Small intestine (tissue), 7 donors: Measurements from ENCODE around the gene TCERG1L. TPM values are rescaled to one million over a fixed set of nuclear protein-coding genes. Genes with fewer than 3 reads are reported as not detected.

ENCODE experiments used
- DNase-seq, 2 donors: peaks; one replicate each; pipeline versions ENCODE4 v3.0.0 to v3.0.0-alpha.2; 2013
- FAIRE-seq: peaks from 2 replicates; lab custom pipeline; 2012; peaks lifted over from hg19 to GRCh38; lab: Jason Lieb, UNC
- H3K27ac ChIP-seq, 3 donors: one replicate each; pipeline ENCODE4 v1.5.1; 2013; ENCODE audit warnings: low read length in 2 of 3, mild to moderate bottlenecking in 2 of 3, control low read depth in 1 of 3, inconsistent platforms in 1 of 3, low read depth in 1 of 3, moderate library complexity in 1 of 3
- H3K27me3 ChIP-seq, 3 donors: one replicate each; pipeline ENCODE4 v1.6.1; 2013; ENCODE audit warnings: low read length in 3 of 3, inconsistent platforms in 1 of 3; ENCODE audit not compliant: control insufficient read depth in 3 of 3, insufficient read depth in 3 of 3
- H3K36me3 ChIP-seq, 3 donors: one replicate each; pipeline ENCODE4 v1.6.1; 2013; ENCODE audit warnings: low read length in 3 of 3, inconsistent platforms in 1 of 3, low read depth in 1 of 3, mild to moderate bottlenecking in 1 of 3, moderate library complexity in 1 of 3; ENCODE audit not compliant: control insufficient read depth in 3 of 3, insufficient read depth in 2 of 3
- H3K4me1 ChIP-seq, 3 donors: one replicate each; pipeline ENCODE4 v1.6.1; 2013; ENCODE audit warnings: low read length in 2 of 3, inconsistent platforms in 1 of 3, low read depth in 1 of 3, mild to moderate bottlenecking in 1 of 3, moderate library complexity in 1 of 3; ENCODE audit not compliant: control insufficient read depth in 3 of 3, insufficient read depth in 2 of 3
- H3K4me3 ChIP-seq, 3 donors: one replicate each; pipeline ENCODE4 v1.5.1; 2013; ENCODE audit warnings: low read length in 3 of 3, control low read depth in 1 of 3, inconsistent platforms in 1 of 3, low read depth in 1 of 3, mild to moderate bottlenecking in 1 of 3, moderate library complexity in 1 of 3
- H3K9me3 ChIP-seq, 2 donors: one replicate each; pipeline ENCODE4 v1.6.1; 2013; ENCODE audit warnings: low read depth in 1 of 2, low read length in 1 of 2; ENCODE audit not compliant: control insufficient read depth in 2 of 2, insufficient read depth in 1 of 2
- WGBS, 3 donors: extraction: QIAGEN DNeasy Blood & Tissue Kit; methylation state at CpG; one replicate each; pipeline ENCODE4 v1.1.7; 2013; 5-methylcytosine and 5-hydroxymethylcytosine counted together
- polyA plus RNA-seq, 4 donors: library from polyadenylated mRNA; stranded (reverse) in 3 of 4; unstranded in 1 of 4; fragments of 200-250 nt in 3 of 4; fragments of 120-200 nt in 1 of 4; gene quantifications; one replicate each; pipeline versions ENCODE4 v1.2.1 to v1.2.3, GENCODE V29; 2013
- donor health status: healthy with polysubstance abuse.
- donor health status: control.
- donor health status: control.
- donor health status: Bipolar disorder and iron deficiency.
- donor health status: healthy.

The TCERG1L gene
- polyA plus RNA-seq, 4 donors: 0.04 to 0.12 TPM; not detected in 2

GRCh38 chr10:131211965-131212619, 99.4 kb downstream of the TCERG1L start:
- no peak for DNase-seq
- Histone ChIP-seq H3K27me3 (no peaks in the 10 kb centered on the region), H3K9me3 (no peaks in the 10 kb centered on the region), H3K36me3 (no peaks in the 10 kb centered on the region), H3K4me3 (no peak overlapping the region), H3K4me1 (no peaks in the 10 kb centered on the region), H3K27ac (no peak overlapping the region)
- no peak for FAIRE-seq
- 62 to 83% (median 73%) methylated on average over 2 of the region's 2 CpGs for WGBS, 3 donors

GRCh38 chr10:131211559-131211958, 100.0 kb downstream of the TCERG1L start:
- Histone ChIP-seq H3K36me3 (no peaks in the 10 kb centered on the region), H3K4me1 (no peaks in the 10 kb centered on the region), H3K27ac (no peak overlapping the region), H3K4me3 (no peak overlapping the region), H3K27me3 (no peaks in the 10 kb centered on the region), H3K9me3 (no peaks in the 10 kb centered on the region)
- FAIRE-seq (no peak), DNase-seq (no peak)
- 70 to 82% (median 78%) methylated on average over 9 of the region's 9 CpGs for WGBS, 3 donors

GRCh38 chr10:131211146-131211545, 100.4 kb downstream of the TCERG1L start:
- Histone ChIP-seq H3K9me3 (no peaks in the 10 kb centered on the region), H3K4me1 (no peaks in the 10 kb centered on the region), H3K36me3 (no peaks in the 10 kb centered on the region), H3K4me3 (no peak overlapping the region), H3K27me3 (no peaks in the 10 kb centered on the region), H3K27ac (no peak overlapping the region)
- DNase-seq: no peak
- no peak for FAIRE-seq
- 63 to 74% (median 65%) methylated on average over 9 to 10 of the region's 10 CpGs for WGBS, 3 donors

- WGBS, 3 donors: 59 to 86% (median 70%) methylated on average over 3 of the region's 3 CpGs
- FAIRE-seq: no peak
These were observed 101.3 kb downstream of the TCERG1L start for GRCh38 chr10:131210181-131210580.

GRCh38 chr10:131207584-131208532, 103.7 kb downstream of the TCERG1L start:
- FAIRE-seq: no peak
- 85 to 88% (median 85%) methylated on average over 29 of the region's 29 CpGs for WGBS, 3 donors

More at GRCh38 chr10:131210181-131210580, 101.3 kb downstream of the TCERG1L start:
- no peak for DNase-seq
- H3K9me3 ChIP-seq: no peaks in the 10 kb centered on the region
- H3K4me3 ChIP-seq: no peak overlapping the region
- no peaks in the 10 kb centered on the region for H3K27me3 ChIP-seq
- no peaks in the 10 kb centered on the region for H3K4me1 ChIP-seq
- H3K27ac ChIP-seq: no peak overlapping the region
- no peaks in the 10 kb centered on the region for H3K36me3 ChIP-seq

GRCh38 chr10:131207176-131207575, 104.3 kb downstream of the TCERG1L start:
- no peaks in the 10 kb centered on the region for H3K9me3 ChIP-seq
- WGBS, 3 donors: 46 to 64% (median 57%) methylated on average over 8 of the region's 8 CpGs
- no peaks in the 10 kb centered on the region for H3K36me3 ChIP-seq
- no peak overlapping the region for H3K4me3 ChIP-seq
- H3K27me3 ChIP-seq: no peaks in the 10 kb centered on the region
- FAIRE-seq (no peak), DNase-seq (no peak)
- no peaks in the 10 kb centered on the region for H3K4me1 ChIP-seq
- H3K27ac ChIP-seq: no peak overlapping the region

More at GRCh38 chr10:131207584-131208532, 103.7 kb downstream of the TCERG1L start:
- Histone ChIP-seq H3K36me3 (no peaks in the 10 kb centered on the region), H3K9me3 (no peaks in the 10 kb centered on the region), H3K27me3 (no peaks in the 10 kb centered on the region), H3K4me3 (no peak overlapping the region), H3K27ac (no peak overlapping the region), H3K4me1 (no peaks in the 10 kb centered on the region)
- no peak for DNase-seq

- 73 to 77% (median 75%) methylated on average over 25 to 26 of the region's 26 CpGs for WGBS, 3 donors
- no peaks in the 10 kb centered on the region for H3K4me1 ChIP-seq
- H3K27ac ChIP-seq: no peak overlapping the region
- no peak overlapping the region for H3K4me3 ChIP-seq
- no peaks in the 10 kb centered on the region for H3K36me3 ChIP-seq
- H3K9me3 ChIP-seq: no peaks in the 10 kb centered on the region
- DNase-seq (no peak), FAIRE-seq (no peak)
- H3K27me3 ChIP-seq: no peaks in the 10 kb centered on the region
These were observed 105.2 kb downstream of the TCERG1L start for GRCh38 chr10:131206111-131206995.

- Histone ChIP-seq H3K4me1 (no peaks in the 10 kb centered on the region), H3K27me3 (no peaks in the 10 kb centered on the region), H3K36me3 (no peaks in the 10 kb centered on the region), H3K4me3 (no peak overlapping the region), H3K27ac (no peak overlapping the region), H3K9me3 (no peaks in the 10 kb centered on the region)
- 85 to 91% (median 87%) methylated on average over 9 of the region's 9 CpGs for WGBS, 3 donors
- DNase-seq (no peak), FAIRE-seq (no peak)
These were observed 106.0 kb downstream of the TCERG1L start for GRCh38 chr10:131205556-131205955.
